Activated T-helper 1 cell treated with Interleukin-2 at 50 U/mL for 16 hours (primary cell): ENCODE data around the gene GRIA4.
"Not testable (repeated sequence)": the region's sequence is repeated elsewhere in the genome, so short reads cannot be mapped to it uniquely, and the experiment has no call there.

Experiments
- DNase-seq: peaks from one replicate; pipeline ENCODE4 v3.0.0-alpha.2; 2020; ENCODE audit warnings: low read depth

Gene GRIA4

GRCh38 chr11:106001304-106002012 lies 391.6 kb downstream of the GRIA4 start:
- DNase-seq: no peak

GRCh38 chr11:106003094-106003493 lies 393.2 kb downstream of the GRIA4 start:
- DNase-seq: not testable (repeated sequence)

- DNase-seq: no peak
Measured at GRCh38 chr11:106011481-106011880, 401.6 kb downstream of the GRIA4 start.

GRCh38 chr11:106012744-106013143 lies 402.9 kb downstream of the GRIA4 start:
- DNase-seq: no peak

- no peak for DNase-seq
Measured at GRCh38 chr11:106014035-106014434, 404.2 kb downstream of the GRIA4 start.

GRCh38 chr11:106014620-106015019 lies 404.7 kb downstream of the GRIA4 start:
- no peak for DNase-seq

- no peak for DNase-seq
Measured at GRCh38 chr11:106015066-106015465, 405.2 kb downstream of the GRIA4 start.

- no peak for DNase-seq
Measured at GRCh38 chr11:106017093-106017492, 407.2 kb downstream of the GRIA4 start.

GRCh38 chr11:106021181-106021966 lies 411.5 kb downstream of the GRIA4 start:
- DNase-seq: no peak

- peak; percentile 91 for DNase-seq
Measured at GRCh38 chr11:106021967-106022794, 412.3 kb downstream of the GRIA4 start, which contains the start of gene MSANTD4. Gene MSANTD4, minus strand, starts transcription at chr11:106022240. Its CDS starts 11,323 bp downstream, at chr11:106010917.

GRCh38 chr11:106022795-106023275 lies 413.0 kb downstream of the GRIA4 start:
- DNase-seq: no peak

- DNase-seq: no peak
Measured at GRCh38 chr11:106030609-106031008, 420.7 kb downstream of the GRIA4 start.

GRCh38 chr11:106031202-106031810 lies 421.4 kb downstream of the GRIA4 start:
- DNase-seq: no peak
